Endodermal cell (in vitro differentiated cells): ENCODE results near the gene USP50. TPM values are rescaled to one million over a fixed set of nuclear protein-coding genes. Genes with fewer than 3 reads are reported as not detected.

Source experiments
- DNase-seq: peaks from one replicate; pipeline ENCODE4 v3.0.0-alpha.2; 2017
- H3K27ac ChIP-seq: 2 replicates; pipeline ENCODE4 v1.5.1; 2013; ENCODE audit warnings: mild to moderate bottlenecking, low read depth, low read length, moderate library complexity
- H3K27me3 ChIP-seq: 2 replicates; pipeline ENCODE4 v1.6.1; 2013; ENCODE audit warnings: mild to moderate bottlenecking, low read length, moderate library complexity; ENCODE audit not compliant: insufficient read depth, control insufficient read depth, poor library complexity, severe bottlenecking
- H3K36me3 ChIP-seq: 2 replicates; pipeline ENCODE4 v1.7.0; 2013; ENCODE audit warnings: mild to moderate bottlenecking, low read length, moderate library complexity; ENCODE audit not compliant: control insufficient read depth, insufficient read depth
- H3K4me1 ChIP-seq: one replicate; pipeline ENCODE4 v1.7.0; 2013; ENCODE audit warnings: low read length; ENCODE audit not compliant: control insufficient read depth, insufficient read depth
- H3K4me3 ChIP-seq: 2 replicates; pipeline ENCODE4 v1.5.1; 2013; ENCODE audit warnings: mild to moderate bottlenecking, low read length, moderate library complexity
- H3K9ac ChIP-seq: 2 replicates; pipeline ENCODE4 v1.6.1; 2013; ENCODE audit warnings: mild to moderate bottlenecking, low read length, moderate library complexity; ENCODE audit not compliant: poor library complexity, severe bottlenecking; ENCODE audit errors: extremely low read depth
- H3K9me3 ChIP-seq: 2 replicates; pipeline ENCODE4 v1.6.1; 2013; ENCODE audit warnings: mild to moderate bottlenecking, low read length, moderate library complexity; ENCODE audit not compliant: control insufficient read depth
- H3K27ac Mint-ChIP-seq: 2 replicates; pipeline ENCODE4 v1.8.0; 2020; ENCODE audit warnings: mixed read lengths
- H3K27me3 Mint-ChIP-seq: 2 replicates; pipeline ENCODE4 v1.8.0; 2021; ENCODE audit warnings: mild to moderate bottlenecking, mixed read lengths; ENCODE audit not compliant: insufficient read depth
- H3K36me3 Mint-ChIP-seq: 2 replicates; pipeline ENCODE4 v1.8.0; 2020; ENCODE audit warnings: low read depth, mixed read lengths
- H3K4me1 Mint-ChIP-seq: 2 replicates; pipeline ENCODE4 v1.8.0; 2020; ENCODE audit warnings: mixed read lengths
- H3K4me3 Mint-ChIP-seq: 2 replicates; pipeline ENCODE4 v1.8.0; 2020; ENCODE audit warnings: mild to moderate bottlenecking, moderate library complexity, mixed read lengths
- H3K9me3 Mint-ChIP-seq: 2 replicates; pipeline ENCODE4 v1.8.0; 2020; ENCODE audit warnings: mild to moderate bottlenecking, mixed read lengths
- CTCF ChIP-seq: fragments of 200-600 bp; sonication (generic); conservative IDR thresholded peaks from 2 replicates; pipeline ENCODE4 v1.5.0; 2021; ENCODE audit warnings: antibody characterized with exemption, mild to moderate bottlenecking
- WGBS, 2 experiments: methylation state at CpG; one replicate each; pipeline versions ENCODE4 v1.1.5 to v1.1.7; 2013; ENCODE audit warnings: missing lambda C conversion rate in 2 of 2, mixed read lengths in 1 of 2; ENCODE audit not compliant: insufficient coverage in 1 of 2, insufficient read length in 1 of 2; 5-methylcytosine and 5-hydroxymethylcytosine counted together
- long read RNA-seq, 4 experiments: library from polyadenylated mRNA in 2 of 4; library from RNA in 1 of 4; library from capped mRNA in 1 of 4; stranded (forward) in 3 of 4; unstranded in 1 of 4; transcript quantifications; one replicate each; pipeline ENCODE4 v2.0.0, GENCODE V29; 2020 to 2021; ENCODE audit warnings: inconsistent platforms in 1 of 4
- polyA plus RNA-seq, 2 experiments: library from polyadenylated mRNA; stranded (reverse); fragments of 50-300 nt; gene quantifications; one replicate each; pipeline ENCODE4 v1.2.3, GENCODE V29; 2013
- total RNA-seq, 2 donors: library from RNA; stranded (reverse); fragmentation: NEBNext Ultra II Directional in 1 of 2; extraction: Animal tissue kit (Norgen Biotek cat#: 25700) in 1 of 2; gene quantifications; 2 replicates in 1 of 2; 3 replicates in 1 of 2; pipeline ENCODE4 v1.2.1, GENCODE V29; 2021

USP50 gene
- total RNA-seq = 1 to 10 TPM; 2.1 to 4.6 TPM
- not detected for polyA plus RNA-seq (2013, experiment 1 of 2)
- not detected for polyA plus RNA-seq (2013, experiment 2 of 2)
- long read RNA-seq, experiment 1, partial matches to known transcripts = 0 of 4 reads
- long read RNA-seq, experiment 1, other reads (novel, unspliced or antisense) = 4 of 4 reads
- long read RNA-seq, experiment 2, partial matches to known transcripts = 0 of 4 reads
- long read RNA-seq, experiment 2, other reads (novel, unspliced or antisense) = 4 of 4 reads
- long read RNA-seq, experiment 3 = 0 reads
- long read RNA-seq, experiment 4, partial matches to known transcripts = 0 of 4 reads
- long read RNA-seq, experiment 4, other reads (novel, unspliced or antisense) = 4 of 4 reads

DNA sequence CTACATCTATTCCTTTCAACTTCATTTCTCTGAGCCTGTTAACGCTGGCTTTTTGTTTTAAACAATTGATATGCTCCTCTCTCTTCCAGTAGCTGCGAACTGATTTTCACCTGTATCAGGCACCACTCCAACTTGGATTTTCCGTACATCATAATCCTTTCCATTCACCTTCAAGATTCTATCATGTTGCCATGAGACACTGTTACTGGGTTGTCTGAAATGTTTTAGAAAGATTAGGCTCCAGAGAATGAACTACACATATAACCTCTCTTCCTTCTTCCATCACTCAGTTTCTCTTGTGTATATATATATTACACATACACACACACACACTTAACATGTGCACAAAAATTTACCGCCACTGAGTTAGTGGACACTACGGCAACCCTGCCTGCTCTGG, at the start of gene USP50:
USP50 (minus strand) TSS at position 101 of the 400 bp plus-strand sequence. CDS start 141 bp downstream, outside the sequence.
- Mint-ChIP-seq H3K36me3 (no peaks in the 10 kb centered on the region), H3K27ac (no peak within 1 kb of the TSS), H3K4me1 (peaks cover 3% of the 10 kb centered on the region), H3K4me3 (no peak within 1 kb of the TSS), H3K27me3 (no peaks in the 10 kb centered on the region), H3K9me3 (no peaks in the 10 kb centered on the region)
- no peak within 1 kb of the TSS for H3K27ac ChIP-seq
- no peaks in the 10 kb centered on the region for H3K27me3 ChIP-seq
- peaks cover 4% of the 10 kb centered on the region for H3K4me1 ChIP-seq
- no peak for TF ChIP-seq CTCF
- 89 to 95% methylated on average over 2 to 5 of the region's 5 CpGs for WGBS, 2 experiments
- no peak within 1 kb of the TSS for H3K4me3 ChIP-seq
- no peaks in the 10 kb centered on the region for H3K9me3 ChIP-seq
- no peak for DNase-seq
- no peak within 1 kb of the TSS for H3K9ac ChIP-seq
- H3K36me3 ChIP-seq = no peaks in the 10 kb centered on the region

DNA sequence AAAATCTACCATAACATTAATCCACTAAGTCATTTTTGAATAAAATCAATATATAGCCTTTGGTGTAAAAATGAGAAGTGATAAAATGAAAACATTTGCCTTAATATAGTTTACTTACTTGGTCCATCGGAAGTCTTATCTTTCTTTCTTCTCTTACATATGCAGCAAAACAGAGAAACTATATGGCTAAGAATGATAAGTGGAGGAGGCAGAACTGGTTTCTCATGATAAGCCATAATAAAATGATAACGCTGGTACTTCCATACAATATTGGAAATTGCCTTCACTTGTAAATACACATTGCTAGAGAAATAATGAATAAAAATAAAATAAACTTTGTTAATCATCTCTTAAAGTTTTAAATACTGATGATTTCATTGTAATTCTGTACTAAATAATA, 47.8 kb upstream of the USP50 start:
- H3K4me3 ChIP-seq = no peak overlapping the region
- H3K27me3 ChIP-seq = no peaks in the 10 kb centered on the region
- Mint-ChIP-seq H3K27ac (no peak overlapping the region), H3K4me1 (no peaks in the 10 kb centered on the region), H3K27me3 (no peaks in the 10 kb centered on the region), H3K36me3 (peaks cover 58% of the 10 kb centered on the region), H3K4me3 (no peak overlapping the region), H3K9me3 (no peaks in the 10 kb centered on the region)
- H3K9me3 ChIP-seq = no peaks in the 10 kb centered on the region
- H3K9ac ChIP-seq = no peak overlapping the region
- H3K36me3 ChIP-seq = peaks cover 80% of the 10 kb centered on the region
- H3K4me1 ChIP-seq = no peaks in the 10 kb centered on the region
- DNase-seq = no peak
- H3K27ac ChIP-seq = no peak overlapping the region
- TF ChIP-seq CTCF = no peak
- no CpG with 5 or more reads among the region's 2 CpGs for WGBS, 2 experiments

DNA sequence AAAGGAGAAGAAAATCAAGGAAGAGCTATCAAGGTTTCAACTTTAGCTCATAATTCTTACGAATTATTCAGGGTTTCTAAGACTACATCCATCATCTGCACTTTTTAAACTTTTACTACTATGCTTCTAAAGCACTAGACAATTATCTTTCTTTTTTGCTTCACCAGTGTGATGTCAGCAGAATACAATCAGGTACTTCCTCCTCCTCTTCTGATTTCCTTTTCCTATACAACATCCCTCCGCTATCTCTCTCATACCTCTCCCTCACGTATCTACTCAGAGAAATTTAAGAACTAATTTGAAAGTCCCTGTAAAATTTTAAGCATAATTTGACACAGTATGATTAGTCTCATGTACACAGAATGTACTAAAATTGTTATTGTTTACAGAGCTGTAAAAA, 47.3 kb upstream of the USP50 start:
- H3K27me3 ChIP-seq = no peaks in the 10 kb centered on the region
- H3K27ac ChIP-seq = no peak overlapping the region
- H3K4me3 Mint-ChIP-seq = no peak overlapping the region
- no peak overlapping the region for H3K4me3 ChIP-seq
- H3K4me1 ChIP-seq = no peaks in the 10 kb centered on the region
- H3K9me3 ChIP-seq = no peaks in the 10 kb centered on the region
- H3K27ac Mint-ChIP-seq = no peak overlapping the region
- no peaks in the 10 kb centered on the region for H3K9me3 Mint-ChIP-seq
- no peaks in the 10 kb centered on the region for H3K4me1 Mint-ChIP-seq
- 95 to 100% methylated on average over 3 of the region's 3 CpGs for WGBS, 2 experiments
- no peak overlapping the region for H3K9ac ChIP-seq
- no peaks in the 10 kb centered on the region for H3K27me3 Mint-ChIP-seq
- H3K36me3 Mint-ChIP-seq = peaks cover 56% of the 10 kb centered on the region
- TF ChIP-seq CTCF = no peak
- H3K36me3 ChIP-seq = peaks cover 79% of the 10 kb centered on the region
- no peak for DNase-seq
